Measurements from ENCODE around the gene SPATA17.

SPATA17 gene

GRCh38 chr1:217917281-217917887, 286.2 kb downstream of the SPATA17 start:
- no peak for DNase-seq

GRCh38 chr1:217919683-217920388, 288.7 kb downstream of the SPATA17 start:
- no peak for DNase-seq

Data from T-helper 2 cell (primary cell).